CD14-positive monocyte (primary cell): Measurements from ENCODE around the gene AMIGO3. TPM values are rescaled to one million over a fixed set of nuclear protein-coding genes. Genes with fewer than 3 reads are reported as not detected.
A peak's percentile ranks its signal among the peaks of the same experiment; 100 is the strongest.

ENCODE experiments used
- DNase-seq, 3 donors: peaks; one replicate each; pipeline ENCODE4 v3.0.0-alpha.2; 2011 to 2022
- H2AFZ ChIP-seq: 2 replicates; pipeline ENCODE4 v1.6.0; 2012; ENCODE audit warnings: mild to moderate bottlenecking, low read depth, low read length, inconsistent platforms; ENCODE audit not compliant: insufficient read depth, poor library complexity, severe bottlenecking
- H3K27ac ChIP-seq, 2 donors: 1 replicate in 1 of 2; 2 replicates in 1 of 2; pipeline ENCODE4 v1.5.1; 2012 to 2013; ENCODE audit warnings: low read length in 2 of 2, control low read depth in 1 of 2, inconsistent platforms in 1 of 2, low read depth in 1 of 2, mild to moderate bottlenecking in 1 of 2
- H3K27me3 ChIP-seq, 2 donors: one replicate each; pipeline versions ENCODE4 v1.6.0 to v1.6.1; 2011 to 2013; ENCODE audit warnings: low read length in 2 of 2; ENCODE audit not compliant: control insufficient read depth in 2 of 2, insufficient read depth in 2 of 2
- H3K36me3 ChIP-seq, 2 donors: replicated peaks in 1 of 2; 1 replicate in 1 of 2; 2 replicates in 1 of 2; pipeline versions ENCODE4 v1.5.1 to v1.6.1; 2012 to 2013; ENCODE audit warnings: low read length in 2 of 2, control low read depth in 1 of 2, inconsistent platforms in 1 of 2, mild to moderate bottlenecking in 1 of 2; ENCODE audit not compliant: insufficient read depth in 2 of 2, control insufficient read depth in 1 of 2
- H3K4me1 ChIP-seq, 2 donors: 1 replicate in 1 of 2; 2 replicates in 1 of 2; pipeline versions ENCODE4 v1.5.1 to v1.6.1; 2012 to 2013; ENCODE audit warnings: low read length in 2 of 2, control low read depth in 1 of 2, inconsistent platforms in 1 of 2, mild to moderate bottlenecking in 1 of 2, moderate library complexity in 1 of 2; ENCODE audit not compliant: insufficient read depth in 2 of 2, control insufficient read depth in 1 of 2
- H3K4me2 ChIP-seq: replicated peaks from 2 replicates; pipeline ENCODE3; 2012; ENCODE audit warnings: low read length, moderate library complexity, mild to moderate bottlenecking; ENCODE audit not compliant: poor library complexity, severe bottlenecking; ENCODE audit errors: extremely low read depth
- H3K4me3 ChIP-seq, 3 experiments: fragments of 200-600 bp in 1 of 3; sonication (generic) in 1 of 3; replicated peaks in 1 of 3; 1 replicate in 2 of 3; 2 replicates in 1 of 3; pipeline ENCODE4 v1.5.1; 2011 to 2013; ENCODE audit warnings: low read length in 3 of 3, mild to moderate bottlenecking in 3 of 3, control low read depth in 2 of 3, low read depth in 2 of 3, inconsistent platforms in 1 of 3, moderate library complexity in 1 of 3
- H3K79me2 ChIP-seq: 2 replicates; pipeline ENCODE4 v1.6.0; 2012; ENCODE audit warnings: mild to moderate bottlenecking, control low read depth, inconsistent platforms, low read length, moderate library complexity; ENCODE audit not compliant: insufficient read depth
- H3K9ac ChIP-seq: 2 replicates; pipeline ENCODE4 v1.6.0; 2017; ENCODE audit warnings: low read length, mild to moderate bottlenecking; ENCODE audit not compliant: insufficient read depth, poor library complexity, severe bottlenecking
- H3K9me3 ChIP-seq, 2 donors: replicated peaks in 1 of 2; 1 replicate in 1 of 2; 2 replicates in 1 of 2; pipeline versions ENCODE4 v1.5.1 to v1.6.1; 2012 to 2013; ENCODE audit warnings: low read length in 2 of 2, control low read depth in 1 of 2; ENCODE audit not compliant: control insufficient read depth in 1 of 2, insufficient read depth in 1 of 2
- H4K20me1 ChIP-seq: 2 replicates; pipeline ENCODE4 v1.6.0; 2012; ENCODE audit warnings: mild to moderate bottlenecking, low read length, control low read depth, moderate library complexity; ENCODE audit not compliant: insufficient read depth
- H3K27ac Mint-ChIP-seq, 7 donors: one replicate each; pipeline ENCODE4 v1.8.0; 2020; ENCODE audit warnings: mild to moderate bottlenecking in 7 of 7, mixed read lengths in 7 of 7, moderate library complexity in 6 of 7, inconsistent platforms in 2 of 7
- H3K27me3 Mint-ChIP-seq, 3 donors: one replicate each; pipeline ENCODE4 v1.8.0; 2021 to 2022; ENCODE audit warnings: low read depth in 3 of 3, mild to moderate bottlenecking in 3 of 3, mixed read lengths in 3 of 3, moderate library complexity in 3 of 3, inconsistent platforms in 1 of 3
- H3K36me3 Mint-ChIP-seq, 2 donors: one replicate each; pipeline ENCODE4 v1.8.0; 2020; ENCODE audit warnings: mixed read lengths in 2 of 2, inconsistent platforms in 1 of 2, mild to moderate bottlenecking in 1 of 2
- H3K4me1 Mint-ChIP-seq: one replicate; pipeline ENCODE4 v1.8.0; 2020; ENCODE audit warnings: mild to moderate bottlenecking, mixed read lengths
- H3K4me3 Mint-ChIP-seq, 2 donors: one replicate each; pipeline ENCODE4 v1.8.0; 2020; ENCODE audit warnings: mild to moderate bottlenecking in 2 of 2, mixed read lengths in 2 of 2, moderate library complexity in 1 of 2
- H3K9me3 Mint-ChIP-seq, 7 donors: one replicate each; pipeline ENCODE4 v1.8.0; 2020 to 2022; ENCODE audit warnings: mixed read lengths in 7 of 7, mild to moderate bottlenecking in 6 of 7, moderate library complexity in 6 of 7, inconsistent platforms in 2 of 7
- WGBS: methylation state at CpG from one replicate; pipeline ENCODE4 v1.1.5; 2013; ENCODE audit warnings: missing lambda C conversion rate; ENCODE audit not compliant: insufficient coverage; 5-methylcytosine and 5-hydroxymethylcytosine counted together
- intact Hi-C, 2 donors: fragments of 100-400 bp; cut with micrococcal nuclease; formaldehyde crosslinking; loops; one replicate each; pipeline versions ENCODE4 v1.15.0 to v1.15.1; 2023
- polyA plus RNA-seq, 3 donors: library from polyadenylated mRNA; depleted of rRNA in 1 of 3; unstranded in 2 of 3; stranded (reverse) in 1 of 3; fragments of 300-500 nt in 2 of 3; fragments of >200 nt in 1 of 3; fragmentation: Illumina TruSeq in 2 of 3; gene quantifications; 1 replicate in 2 of 3; 2 replicates in 1 of 3; pipeline ENCODE4 v1.2.3, GENCODE V29; 2012 to 2021
- TF ChIP-seq, protein P1 (sequence below): fragments of 200-600 bp; IDR thresholded peaks from one replicate; pipeline ENCODE4 v1.8.0; 2022; ENCODE audit warnings: antibody characterized with exemption, mild to moderate bottlenecking

AMIGO3 gene
- polyA plus RNA-seq, 3 donors, result 0.96 TPM; not detected in 2

DNA sequence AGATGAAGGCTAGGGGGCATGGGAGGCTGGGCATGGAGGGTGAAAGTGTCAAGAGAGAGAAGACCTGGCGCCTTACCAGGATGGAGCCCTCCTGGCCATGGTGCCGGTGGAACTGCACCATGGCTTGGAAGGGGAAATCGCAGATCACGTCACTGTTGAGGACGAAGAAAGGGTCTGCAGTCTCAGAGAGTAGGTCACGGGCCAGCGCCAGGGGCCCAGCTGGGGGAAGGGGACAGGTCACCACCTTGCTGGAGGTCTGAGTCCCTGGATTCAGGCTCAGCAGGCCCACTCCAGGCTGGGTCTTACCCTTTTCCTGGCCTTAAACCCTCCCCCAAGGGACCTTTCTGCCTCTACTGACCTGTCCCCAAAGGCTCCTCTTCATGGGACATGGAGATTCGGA lies 3.4 kb upstream of the AMIGO3 start:
- Mint-ChIP-seq H3K4me3 (peak overlapping the region; percentile 87 to 95), H3K4me1 (peaks cover 38% of the 10 kb centered on the region), H3K27ac (peak overlapping the region; percentile 92 to 97 (median 95)), H3K36me3 (peaks cover 33 to 48% of the 10 kb centered on the region in 2 donors), H3K9me3 (peaks cover 0 to 5% (median 0%) of the 10 kb centered on the region in 7 donors), H3K27me3 (peaks cover 7% of the 10 kb centered on the region in 3 donors)
- peaks cover 22% of the 10 kb centered on the region for H3K79me2 ChIP-seq
- intact Hi-C loops, result loop anchor here (5.0 to 10.0 kb wide), 3 partner anchors 48 to 64 kb away; partner anchors contain the start of genes APEH (in 2 of the 2) and IP6K1 (in 2 of the 2)
- peak overlapping the region; percentile 82 to 88 (median 82) for H3K4me3 ChIP-seq
- H3K4me1 ChIP-seq, result peaks cover 32 to 43% of the 10 kb centered on the region in 2 donors
- no peak for DNase-seq
- TF ChIP-seq, protein P1, sequence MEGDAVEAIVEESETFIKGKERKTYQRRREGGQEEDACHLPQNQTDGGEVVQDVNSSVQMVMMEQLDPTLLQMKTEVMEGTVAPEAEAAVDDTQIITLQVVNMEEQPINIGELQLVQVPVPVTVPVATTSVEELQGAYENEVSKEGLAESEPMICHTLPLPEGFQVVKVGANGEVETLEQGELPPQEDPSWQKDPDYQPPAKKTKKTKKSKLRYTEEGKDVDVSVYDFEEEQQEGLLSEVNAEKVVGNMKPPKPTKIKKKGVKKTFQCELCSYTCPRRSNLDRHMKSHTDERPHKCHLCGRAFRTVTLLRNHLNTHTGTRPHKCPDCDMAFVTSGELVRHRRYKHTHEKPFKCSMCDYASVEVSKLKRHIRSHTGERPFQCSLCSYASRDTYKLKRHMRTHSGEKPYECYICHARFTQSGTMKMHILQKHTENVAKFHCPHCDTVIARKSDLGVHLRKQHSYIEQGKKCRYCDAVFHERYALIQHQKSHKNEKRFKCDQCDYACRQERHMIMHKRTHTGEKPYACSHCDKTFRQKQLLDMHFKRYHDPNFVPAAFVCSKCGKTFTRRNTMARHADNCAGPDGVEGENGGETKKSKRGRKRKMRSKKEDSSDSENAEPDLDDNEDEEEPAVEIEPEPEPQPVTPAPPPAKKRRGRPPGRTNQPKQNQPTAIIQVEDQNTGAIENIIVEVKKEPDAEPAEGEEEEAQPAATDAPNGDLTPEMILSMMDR, result no peak
- peak overlapping the region; percentile 91 for H3K9ac ChIP-seq
- peaks cover 29% of the 10 kb centered on the region for H4K20me1 ChIP-seq
- peaks cover 0 to 7% of the 10 kb centered on the region in 2 donors for H3K27me3 ChIP-seq
- H3K36me3 ChIP-seq, result peaks cover 32 to 49% of the 10 kb centered on the region in 2 donors
- H3K4me2 ChIP-seq, result peak overlapping the region; percentile 93
- H3K27ac ChIP-seq, result peak overlapping the region; percentile 62 to 97
- 96% methylated on average over 7 of the region's 8 CpGs for WGBS
- peak overlapping the region; percentile 92 for H2AFZ ChIP-seq
- no peaks in the 10 kb centered on the region for H3K9me3 ChIP-seq

DNA sequence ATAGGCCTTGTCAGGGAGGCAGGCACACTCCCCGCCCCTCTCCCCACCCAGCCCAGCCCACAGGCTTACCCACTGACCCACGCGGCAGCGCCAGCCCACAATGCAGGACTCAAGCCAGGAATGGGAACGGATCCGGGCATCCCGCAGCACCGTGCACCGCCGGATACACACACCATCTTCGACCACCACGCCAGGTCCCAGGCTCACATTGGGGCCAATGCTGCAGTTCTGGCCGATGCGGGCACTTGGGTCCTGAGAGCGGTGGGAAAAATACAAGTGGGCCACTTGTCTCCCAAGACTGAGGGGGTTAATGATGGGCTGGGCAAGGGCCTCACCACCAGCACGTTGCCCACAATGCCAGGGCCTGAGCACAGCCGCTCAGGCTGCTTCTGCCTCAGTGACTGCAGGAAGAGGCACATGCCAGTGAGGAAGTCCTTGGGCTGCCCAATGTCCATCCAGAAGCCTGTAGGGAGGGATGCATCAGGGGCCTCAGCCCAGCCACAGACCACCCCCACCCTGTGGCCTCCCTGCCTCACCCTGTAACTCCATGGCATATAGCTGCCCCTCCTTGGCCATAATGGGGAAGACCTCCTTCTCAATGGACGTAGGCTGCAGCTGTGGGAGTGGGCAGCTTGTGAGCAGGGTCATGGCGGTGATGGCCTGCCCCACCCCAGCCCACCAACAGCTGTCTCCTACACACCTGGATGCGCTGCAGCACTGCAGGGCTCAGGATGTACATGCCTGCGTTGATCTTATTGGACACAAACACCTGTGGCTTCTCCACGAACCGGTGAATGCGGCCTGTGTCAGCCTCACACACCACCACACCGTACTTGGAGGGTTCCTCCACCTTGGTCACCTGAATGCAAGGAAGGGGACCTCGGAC lies 2.7 kb upstream of the AMIGO3 start:
- Mint-ChIP-seq H3K27me3 (peaks cover 7 to 9% (median 7%) of the 10 kb centered on the region in 3 donors), H3K36me3 (peaks cover 26 to 40% of the 10 kb centered on the region in 2 donors), H3K27ac (peak overlapping the region; percentile 31 to 97 (median 95)), H3K9me3 (peaks cover 0 to 5% (median 0%) of the 10 kb centered on the region in 7 donors), H3K4me3 (peak overlapping the region in 1 of 2 donors; percentile 95), H3K4me1 (peaks cover 38% of the 10 kb centered on the region)
- no peak overlapping the region for H3K9ac ChIP-seq
- peaks cover 24 to 41% of the 10 kb centered on the region in 2 donors for H3K36me3 ChIP-seq
- TF ChIP-seq, protein P1, result no peak
- H4K20me1 ChIP-seq, result peaks cover 31% of the 10 kb centered on the region
- no peak overlapping the region for H2AFZ ChIP-seq
- peak in 1 of 3 donors; percentile 5 for DNase-seq
- peak overlapping the region in 1 of 3 experiments; percentile 88 for H3K4me3 ChIP-seq
- peak overlapping the region; percentile 93 for H3K4me2 ChIP-seq
- peaks cover 0 to 7% of the 10 kb centered on the region in 2 donors for H3K27me3 ChIP-seq
- 99% methylated on average over 21 of the region's 26 CpGs for WGBS
- intact Hi-C loops, result loop anchor here (5.0 to 10.0 kb wide), 3 partner anchors 47 to 65 kb away; partner anchors contain the start of genes APEH (in 2 of the 2) and IP6K1 (in 2 of the 2)
- peaks cover 22% of the 10 kb centered on the region for H3K79me2 ChIP-seq
- peak overlapping the region; percentile 62 to 97 for H3K27ac ChIP-seq
- no peaks in the 10 kb centered on the region for H3K9me3 ChIP-seq
- H3K4me1 ChIP-seq, result peaks cover 32 to 43% of the 10 kb centered on the region in 2 donors
